Hematopoietic multipotent progenitor cell treated with erythropoietin and hydrocortisone succinate and interleukin-3 and kit ligand, for 8 days (in vitro differentiated cells): ENCODE measurements around the gene SDHB.

Experiments used
- DNase-seq: peaks from one replicate; pipeline ENCODE4 v3.0.0-alpha.2; 2015

Gene SDHB

GRCh38 chr1:17043676-17044075 lies 10.2 kb downstream of the SDHB start:
- DNase-seq: no peak

GRCh38 chr1:17040135-17040534 lies 13.7 kb downstream of the SDHB start:
- DNase-seq: no peak

GRCh38 chr1:17039522-17039921 lies 14.3 kb downstream of the SDHB start:
- no peak for DNase-seq

GRCh38 chr1:17033481-17033880 lies 20.4 kb downstream of the SDHB start:
- DNase-seq: no peak

- no peak for DNase-seq
These were observed 21.1 kb downstream of the SDHB start for GRCh38 chr1:17032741-17033140.

GRCh38 chr1:17031436-17031835 lies 22.4 kb downstream of the SDHB start:
- DNase-seq: no peak

- no peak for DNase-seq
These were observed 23.6 kb downstream of the SDHB start for GRCh38 chr1:17030206-17030605.

GRCh38 chr1:17028662-17029188 lies 25.1 kb downstream of the SDHB start:
- no peak for DNase-seq

- no peak for DNase-seq
These were observed 25.9 kb downstream of the SDHB start for GRCh38 chr1:17027900-17028299.

- DNase-seq: no peak
These were observed 26.4 kb downstream of the SDHB start for GRCh38 chr1:17027403-17027802.

GRCh38 chr1:17024721-17025120 lies 29.1 kb downstream of the SDHB start:
- no peak for DNase-seq

- DNase-seq: no peak
These were observed 30.3 kb downstream of the SDHB start for GRCh38 chr1:17023573-17023972.

- DNase-seq: no peak
These were observed 30.7 kb downstream of the SDHB start for GRCh38 chr1:17023102-17023501.

GRCh38 chr1:17021896-17022295 lies 31.9 kb downstream of the SDHB start:
- no peak for DNase-seq

GRCh38 chr1:17020502-17020901 lies 33.3 kb downstream of the SDHB start:
- no peak for DNase-seq

- no peak for DNase-seq
These were observed 35.0 kb downstream of the SDHB start for GRCh38 chr1:17018849-17019248.

- no peak for DNase-seq
These were observed 36.4 kb downstream of the SDHB start for GRCh38 chr1:17017435-17017834.

GRCh38 chr1:17016317-17016661 lies 37.5 kb downstream of the SDHB start:
- DNase-seq: no peak

- no peak for DNase-seq
These were observed 38.9 kb downstream of the SDHB start for GRCh38 chr1:17014671-17015567.

GRCh38 chr1:17013491-17014320 lies 40.1 kb downstream of the SDHB start:
- DNase-seq: peak; percentile 29

GRCh38 chr1:17012775-17013490 lies 40.9 kb downstream of the SDHB start:
- DNase-seq: no peak

- DNase-seq: peak; percentile 78
These were observed 42.2 kb downstream of the SDHB start, which contains the start of gene ATP13A2 for GRCh38 chr1:17011439-17012307. Gene ATP13A2 (minus strand): TSS chr1:17011928. CDS start chr1:17011738, 190 bp downstream.
